AG08395 (cell line): ENCODE measurements around the gene SMNDC1.
"Not testable (repeated sequence)": the region's sequence is repeated elsewhere in the genome, so short reads cannot be mapped to it uniquely, and the experiment has no call there.

Experiments used
- DNase-seq: peaks from one replicate; pipeline ENCODE4 v3.0.0; 2012; ENCODE audit warnings: mixed read lengths, low spot score

Gene SMNDC1

GRCh38 chr10:110304780-110305421 lies at the start of gene SMNDC1:
TSS of gene SMNDC1 (minus strand) at chr10:110304920. CDS start at chr10:110303587, 1,333 bp downstream.
- DNase-seq: peak; percentile 98

- peak; percentile 73 for DNase-seq
These were observed 49.6 kb upstream of the SMNDC1 start for GRCh38 chr10:110354322-110354766.

GRCh38 chr10:110353244-110354119 lies 48.8 kb upstream of the SMNDC1 start:
- peak; percentile 83 for DNase-seq

GRCh38 chr10:110352930-110353243 lies 48.2 kb upstream of the SMNDC1 start:
- peak; percentile 73 for DNase-seq

GRCh38 chr10:110350812-110351211 lies 46.1 kb upstream of the SMNDC1 start:
- no peak for DNase-seq

GRCh38 chr10:110349831-110350230 lies 45.1 kb upstream of the SMNDC1 start:
- DNase-seq: no peak

GRCh38 chr10:110349386-110349785 lies 44.7 kb upstream of the SMNDC1 start:
- DNase-seq: no peak

- no peak for DNase-seq
These were observed 43.6 kb upstream of the SMNDC1 start for GRCh38 chr10:110348336-110348735.

- DNase-seq: no peak
These were observed 42.2 kb upstream of the SMNDC1 start for GRCh38 chr10:110346914-110347313.

- DNase-seq: no peak
These were observed 40.6 kb upstream of the SMNDC1 start for GRCh38 chr10:110345286-110345685.

GRCh38 chr10:110344622-110345021 lies 39.9 kb upstream of the SMNDC1 start:
- DNase-seq: no peak

- no peak for DNase-seq
These were observed 39.2 kb upstream of the SMNDC1 start for GRCh38 chr10:110343947-110344346.

GRCh38 chr10:110340816-110341215 lies 36.1 kb upstream of the SMNDC1 start:
- DNase-seq: no peak

- DNase-seq: no peak
These were observed 35.4 kb upstream of the SMNDC1 start for GRCh38 chr10:110340122-110340521.

- DNase-seq: peak; percentile 18
These were observed 33.2 kb upstream of the SMNDC1 start for GRCh38 chr10:110337906-110338305.

GRCh38 chr10:110337401-110337800 lies 32.7 kb upstream of the SMNDC1 start:
- no peak for DNase-seq

GRCh38 chr10:110336111-110336721 lies 31.5 kb upstream of the SMNDC1 start:
- DNase-seq: peak; percentile 93

- no peak for DNase-seq
These were observed 30.8 kb upstream of the SMNDC1 start for GRCh38 chr10:110335314-110336064.

GRCh38 chr10:110334061-110334656 lies 29.4 kb upstream of the SMNDC1 start:
- no peak for DNase-seq

GRCh38 chr10:110331226-110331795 lies 26.6 kb upstream of the SMNDC1 start:
- DNase-seq: not testable (repeated sequence)

- DNase-seq: no peak
These were observed 26.0 kb upstream of the SMNDC1 start for GRCh38 chr10:110330675-110331074.
